Heart right ventricle (tissue), 16 donors: ENCODE measurements around the gene PLAC9. TPM values are rescaled to one million over a fixed set of nuclear protein-coding genes. Genes with fewer than 3 reads are reported as not detected.
"Not testable (repeated sequence)": the region's sequence is repeated elsewhere in the genome, so short reads cannot be mapped to it uniquely, and the experiment has no call there.

Experiments used
- ATAC-seq, 8 donors: fragments of 200-7000 bp; cut with Tn5 transposase; one replicate each; pipeline ENCODE4 v1.9.1; 2020; ENCODE audit warnings: mild to moderate bottlenecking in 8 of 8, moderate library complexity in 8 of 8, moderate number of reproducible peaks in 1 of 8
- DNase-seq, 2 donors: peaks; one replicate each; pipeline ENCODE4 v3.0.0-alpha.2; 2020
- H3K27ac ChIP-seq, 10 donors: fragments of 200-600 bp; sonication (generic) in 2 of 10; one replicate each; pipeline versions ENCODE4 v1.5.0 to v1.8.0; 2020 to 2022; ENCODE audit warnings: mild to moderate bottlenecking in 3 of 10
- H3K27me3 ChIP-seq, 7 donors: fragments of 200-600 bp; one replicate each; pipeline ENCODE4 v1.8.0; 2021 to 2022; ENCODE audit warnings: mild to moderate bottlenecking in 2 of 7
- H3K36me3 ChIP-seq, 9 donors: fragments of 200-600 bp; sonication (generic) in 1 of 9; one replicate each; pipeline versions ENCODE4 v1.5.0 to v1.8.0; 2020 to 2022; ENCODE audit warnings: mild to moderate bottlenecking in 2 of 9
- H3K4me1 ChIP-seq, 9 donors: fragments of 200-600 bp; sonication (generic) in 1 of 9; one replicate each; pipeline versions ENCODE4 v1.5.0 to v1.8.0; 2020 to 2022; ENCODE audit warnings: mild to moderate bottlenecking in 4 of 9
- H3K4me3 ChIP-seq, 10 donors: fragments of 200-600 bp; sonication (generic) in 2 of 10; one replicate each; pipeline versions ENCODE4 v1.5.0 to v1.8.0; 2020 to 2022; ENCODE audit warnings: mild to moderate bottlenecking in 7 of 10, moderate library complexity in 2 of 10
- H3K9me3 ChIP-seq, 11 donors: fragments of 200-600 bp in 10 of 11; sonication (generic) in 2 of 11; one replicate each; pipeline versions ENCODE4 v1.5.0 to v1.8.0; 2013 to 2022; ENCODE audit warnings: mild to moderate bottlenecking in 2 of 11, control low read depth in 1 of 11, moderate library complexity in 1 of 11
- CTCF ChIP-seq, 9 donors: fragments of 200-600 bp; sonication (generic) in 2 of 9; IDR thresholded peaks; one replicate each; pipeline versions ENCODE4 v1.5.0 to v1.8.0; 2021 to 2022; ENCODE audit warnings: antibody characterized with exemption in 9 of 9, mild to moderate bottlenecking in 5 of 9, moderate library complexity in 1 of 9
- WGBS, 2 donors: extraction: QIAGEN DNeasy Blood & Tissue Kit; methylation state at CpG; one replicate each; pipeline ENCODE4 v1.1.7; 2013; ENCODE audit warnings: inconsistent platforms in 1 of 2; 5-methylcytosine and 5-hydroxymethylcytosine counted together
- intact Hi-C, 10 donors: fragments of 100-400 bp; cut with DNase I; formaldehyde crosslinking; loops; one replicate each; pipeline versions ENCODE4 v1.11.1 to v1.14.2; 2022
- polyA plus RNA-seq, 2 donors: library from polyadenylated mRNA; stranded (reverse); fragments of 200-250 nt; gene quantifications; one replicate each; pipeline ENCODE4 v1.2.3, GENCODE V29; 2013
- total RNA-seq, 10 donors: library from RNA; stranded (reverse); fragmentation: NEBNext Ultra II Directional in 3 of 10; extraction: Animal tissue kit (Norgen Biotek cat#: 25700) in 3 of 10; gene quantifications; one replicate each; pipeline versions ENCODE4 v1.2.1 to v1.2.4, GENCODE V29; 2021 to 2023
- donor health status: Arrhythmogenic right ventricular cardiomyopathy.
- donor health status: ischemic (EF 13 %, LVEDD 7.1; RV severe dilation, severe dysfunction).
- donor health status: healthy with polysubstance abuse.
- donor health status: DM: no; HTN: yes; CAD: no.
- donor health status: DM: no; HTN: no; CAD: no.
- donor health status: ischemic (EF 25% LVEDD 6.9; RV normal size, moderate dysfunction).
- donor health status: ischemic (EF 25% LVEDD 5.7; RV mildly dilated, moderate dysfunction).
- donor health status: healthy.
- donor health status: DM: yes; HTN: yes; CAD: no.
- donor health status: Ischemic cardiomyopathy.
- donor health status: ischemic (EF 35%, LVEDD 5.7; RV mildly dilated, moderate dysfunction).
- donor health status: nonischemic (EF 11% LVEDD 7.7; RV severe dilation, severe dysfunction).
- donor health status: DM: yes; HTN: yes; CAD: no.
- donor health status: PGD.
- donor health status: ischemic (EF 29% LVEDD 5.4; RV normal size, mild dysfunction).
- donor health status: nonischemic (EF 23%, LVEDD 6.1; RV moderate dilation, normal function).

PLAC9 gene
- total and polyA plus RNA-seq, 12 donors, result 16.8 to 129 (median 28.7) TPM

GRCh38 chr10:80126876-80127275, 5.7 kb upstream of the PLAC9 start:
- Histone ChIP-seq H3K4me3 (no peak overlapping the region), H3K4me1 (peaks cover 0 to 11% (median 0%) of the 10 kb centered on the region in 9 donors), H3K27me3 (peaks cover 0 to 8% (median 0%) of the 10 kb centered on the region in 7 donors), H3K36me3 (no peaks in the 10 kb centered on the region), H3K27ac (peak overlapping the region in 8 of 10 donors; percentile 3 to 62 (median 42)), H3K9me3 (no peaks in the 10 kb centered on the region)
- no peak for TF ChIP-seq CTCF (IDR thresholded peaks at IDR 0.05)
- ATAC-seq (peak; percentile 42 to 79 (median 74)), DNase-seq (no peak)
- intact Hi-C loops, result no loop called here
- 47 to 55% methylated on average over 4 of the region's 4 CpGs for WGBS, 2 donors

GRCh38 chr10:80131499-80131901, 1.0 kb upstream of the PLAC9 start:
- DNase-seq (no peak), ATAC-seq (no peak)
- peaks cover 0 to 50% (median 26%) of the 10 kb centered on the region in 9 donors for H3K4me1 ChIP-seq
- H3K27ac ChIP-seq, result peak overlapping the region in 5 of 10 donors; percentile 31 to 93 (median 91)
- peaks cover 0 to 33% (median 0%) of the 10 kb centered on the region in 7 donors for H3K27me3 ChIP-seq
- no peak overlapping the region for H3K4me3 ChIP-seq
- no peaks in the 10 kb centered on the region for H3K9me3 ChIP-seq
- no peaks in the 10 kb centered on the region for H3K36me3 ChIP-seq
- WGBS, 2 donors, result 75 to 83% methylated on average over 6 of the region's 6 CpGs
- intact Hi-C loops, result loop anchor here in 3 of 10 donors (5.0 kb wide), 3 partner anchors 54 to 74 kb away; partner anchors contain the start of gene TMEM254 (in 2 of the 3)
- TF ChIP-seq CTCF (IDR thresholded peaks at IDR 0.05), result no peak

GRCh38 chr10:80133206-80133605, 676 bp downstream of the PLAC9 start:
- intact Hi-C loops, result loop anchor here in 4 of 10 donors (2.0 to 5.0 kb wide), 4 partner anchors 54 to 76 kb away; partner anchors contain the start of gene TMEM254 (in 4 of the 4)
- Histone ChIP-seq H3K27ac (peak overlapping the region; percentile 74 to 93 (median 87)), H3K36me3 (no peaks in the 10 kb centered on the region), H3K27me3 (peaks cover 0 to 33% (median 0%) of the 10 kb centered on the region in 7 donors), H3K4me3 (peak overlapping the region; percentile 53 to 69 (median 62)), H3K4me1 (peaks cover 8 to 60% (median 41%) of the 10 kb centered on the region in 9 donors), H3K9me3 (no peaks in the 10 kb centered on the region)
- TF ChIP-seq CTCF (IDR thresholded peaks at IDR 0.05), result no peak
- DNase-seq (peak; percentile 50 to 62), ATAC-seq (peak in 2 of 8 donors; percentile 26 to 39)
- 28 to 41% methylated on average over 6 of the region's 6 CpGs for WGBS, 2 donors

- not testable (repeated sequence) for DNase-seq, H3K9me3 ChIP-seq, ATAC-seq, H3K36me3 ChIP-seq
- intact Hi-C loops, result loop anchor here in 4 of 10 donors (2.0 to 5.0 kb wide), 4 partner anchors 55 to 76 kb away; partner anchors contain the start of gene TMEM254 (in 4 of the 4)
- Histone ChIP-seq H3K27me3 (peaks cover 0 to 33% (median 0%) of the 10 kb centered on the region in 7 donors), H3K4me3 (peak overlapping the region; percentile 53 to 69 (median 62)), H3K4me1 (peaks cover 8 to 65% (median 41%) of the 10 kb centered on the region in 9 donors), H3K27ac (peak overlapping the region; percentile 74 to 93 (median 87))
- 60 to 73% methylated on average over 9 of the region's 9 CpGs for WGBS, 2 donors
Observed at GRCh38 chr10:80133687-80134086, 1.2 kb downstream of the PLAC9 start.

GRCh38 chr10:80136134-80136571, 3.6 kb downstream of the PLAC9 start:
- intact Hi-C loops, result loop anchor here in 1 of 10 donors (5.0 kb wide), 1 partner anchor 59 kb away; the partner anchor contains the start of gene TMEM254

More at GRCh38 chr10:80136134-80136571, 3.6 kb downstream of the PLAC9 start:
- Histone ChIP-seq H3K4me1 (peaks cover 8 to 67% (median 41%) of the 10 kb centered on the region in 9 donors), H3K9me3 (no peaks in the 10 kb centered on the region), H3K4me3 (peak overlapping the region in 4 of 10 donors; percentile 2 to 69 (median 17)), H3K36me3 (no peaks in the 10 kb centered on the region), H3K27ac (peak overlapping the region; percentile 47 to 92 (median 80)), H3K27me3 (peaks cover 0 to 33% (median 0%) of the 10 kb centered on the region in 7 donors)
- TF ChIP-seq CTCF (IDR thresholded peaks at IDR 0.05), result no peak
- ATAC-seq, result peak; percentile 71 to 90 (median 84)
- 29 to 42% methylated on average over 8 of the region's 8 CpGs for WGBS, 2 donors
- DNase-seq, result peak; percentile 93 to 95
